HG03025 (cell line): Measurements from ENCODE around the gene SLC35G3.
"Not testable (repeated sequence)": the region's sequence is repeated elsewhere in the genome, so short reads cannot be mapped to it uniquely, and the experiment has no call there.

Source experiments
- ATAC-seq: cut with Tn5 transposase; IDR thresholded peaks from one replicate; pipeline ENCODE4 v1.9.1; 2021; ENCODE audit warnings: mild to moderate bottlenecking, moderate library complexity; ENCODE audit not compliant: unreplicated experiment, low FRiP score

The SLC35G3 gene

GRCh38 chr17:35169835-35170363 lies 24.3 kb downstream of the SLC35G3 start:
- no peak for ATAC-seq

- no peak for ATAC-seq
These were observed 26.5 kb downstream of the SLC35G3 start for GRCh38 chr17:35167666-35168065.

GRCh38 chr17:35167046-35167445 lies 27.1 kb downstream of the SLC35G3 start:
- no peak for ATAC-seq

GRCh38 chr17:35166526-35166925 lies 27.7 kb downstream of the SLC35G3 start:
- ATAC-seq: no peak

GRCh38 chr17:35164716-35165115 lies 29.5 kb downstream of the SLC35G3 start:
- no peak for ATAC-seq

GRCh38 chr17:35163886-35164285 lies 30.3 kb downstream of the SLC35G3 start:
- no peak for ATAC-seq

GRCh38 chr17:35162755-35163154 lies 31.4 kb downstream of the SLC35G3 start:
- ATAC-seq: no peak

- ATAC-seq: no peak
These were observed 32.9 kb downstream of the SLC35G3 start for GRCh38 chr17:35161281-35161761.

GRCh38 chr17:35160354-35161201 lies 33.6 kb downstream of the SLC35G3 start:
- no peak for ATAC-seq

- ATAC-seq: no peak
These were observed 34.3 kb downstream of the SLC35G3 start for GRCh38 chr17:35159940-35160339.

GRCh38 chr17:35155246-35155645 lies 38.9 kb downstream of the SLC35G3 start:
- ATAC-seq: no peak

GRCh38 chr17:35154196-35155165 lies 39.7 kb downstream of the SLC35G3 start:
- no peak for ATAC-seq

GRCh38 chr17:35152421-35153140 lies 41.6 kb downstream of the SLC35G3 start:
- ATAC-seq: no peak

GRCh38 chr17:35151080-35151479 lies 43.1 kb downstream of the SLC35G3 start:
- ATAC-seq: not testable (repeated sequence)

- no peak for ATAC-seq
These were observed 44.3 kb downstream of the SLC35G3 start for GRCh38 chr17:35149941-35150340.

- no peak for ATAC-seq
These were observed 46.0 kb downstream of the SLC35G3 start for GRCh38 chr17:35148144-35148543.

- ATAC-seq: no peak
These were observed 46.8 kb downstream of the SLC35G3 start, which contains the start of gene UNC45B for GRCh38 chr17:35147375-35147905. Gene UNC45B (plus strand): TSS chr17:35147817. CDS start chr17:35148264, 447 bp downstream.

GRCh38 chr17:35146214-35146833 lies 47.9 kb downstream of the SLC35G3 start:
- ATAC-seq: no peak

GRCh38 chr17:35144840-35145239 lies 49.4 kb downstream of the SLC35G3 start:
- no peak for ATAC-seq
